Left colon (tissue), 2 donors: Measurements from ENCODE around the gene FBXO3. TPM values are rescaled to one million over a fixed set of nuclear protein-coding genes. Genes with fewer than 3 reads are reported as not detected.
"Not testable (repeated sequence)": the region's sequence is repeated elsewhere in the genome, so short reads cannot be mapped to it uniquely, and the experiment has no call there.

Experiments
- ATAC-seq: fragments of 200-7000 bp; cut with Tn5 transposase; one replicate; pipeline ENCODE4 v1.9.1; 2020; ENCODE audit warnings: mild to moderate bottlenecking, moderate library complexity
- DNase-seq, 2 donors: peaks; one replicate each; pipeline ENCODE4 v3.0.0-alpha.2; 2020
- intact Hi-C, 2 donors: fragments of 100-400 bp; cut with DNase I in 1 of 2; cut with micrococcal nuclease in 1 of 2; formaldehyde crosslinking; loops; one replicate each; pipeline versions ENCODE4 v1.11.2 to v1.14.0; 2022; cut with DNase I, micrococcal nuclease
- long read RNA-seq: library from polyadenylated mRNA; unstranded; transcript quantifications from one replicate; pipeline ENCODE4 v2.0.0, GENCODE V29; 2021
- total RNA-seq, 2 donors: library from RNA; stranded (reverse); fragmentation: NEBNext Ultra II Directional; extraction: Animal tissue kit (Norgen Biotek cat#: 25700); gene quantifications; one replicate each; pipeline ENCODE4 v1.2.1, GENCODE V29; 2021
- donor health status: DM: no; HTN: no; CAD: no.
- donor health status: DM: yes; HTN: yes; CAD: no.

FBXO3 gene
- total RNA-seq = 10 to 100 TPM; 29.5 to 36.5 TPM
- long read RNA-seq, transcript FBXO3-201 (11 exons, 2,397 nt) = major isoform, 95 of 115 reads
- long read RNA-seq, partial matches to known transcripts = 3 of 115 reads
- long read RNA-seq, other reads (novel, unspliced or antisense) = 14 of 115 reads

GRCh38 chr11:33773987-33774735 is at the start of gene FBXO3:
Gene FBXO3, minus strand, starts transcription at chr11:33774520. Its CDS starts 23 bp downstream, at chr11:33774497.
- intact Hi-C loops = no loop called here
- DNase-seq (peak; percentile 88 to 90), ATAC-seq (peak; percentile 95)

- ATAC-seq, DNase-seq, intact Hi-C loops: not testable (repeated sequence)
Measured at GRCh38 chr11:33822981-33823380, 48.7 kb upstream of the FBXO3 start.

GRCh38 chr11:33819278-33820035 is 45.1 kb upstream of the FBXO3 start:
- ATAC-seq (no peak), DNase-seq (no peak)
- intact Hi-C loops = no loop called here

- DNase-seq = peak; percentile 62 to 87
- intact Hi-C loops = no loop called here
- peak; percentile 72 for ATAC-seq
Measured at GRCh38 chr11:33808228-33808828, 34.0 kb upstream of the FBXO3 start.

GRCh38 chr11:33804471-33804870 is 30.2 kb upstream of the FBXO3 start:
- ATAC-seq = no peak
- no peak for DNase-seq
- intact Hi-C loops = no loop called here

GRCh38 chr11:33802194-33802950 is 28.1 kb upstream of the FBXO3 start:
- ATAC-seq (peak; percentile 90), DNase-seq (peak; percentile 34 to 45)
- intact Hi-C loops = no loop called here

GRCh38 chr11:33801821-33802193 is 27.5 kb upstream of the FBXO3 start:
- DNase-seq (no peak), ATAC-seq (no peak)
- intact Hi-C loops = no loop called here

- no peak for ATAC-seq
- DNase-seq = no peak
- intact Hi-C loops = no loop called here
Measured at GRCh38 chr11:33797879-33798278, 23.6 kb upstream of the FBXO3 start.

GRCh38 chr11:33790040-33790439 is 15.7 kb upstream of the FBXO3 start:
- no peak for ATAC-seq
- intact Hi-C loops = no loop called here

GRCh38 chr11:33788095-33788494 is 13.8 kb upstream of the FBXO3 start:
- ATAC-seq, DNase-seq, intact Hi-C loops: not testable (repeated sequence)

More at GRCh38 chr11:33790040-33790439, 15.7 kb upstream of the FBXO3 start:
- no peak for DNase-seq

- intact Hi-C loops = no loop called here
- no peak for DNase-seq
- no peak for ATAC-seq
Measured at GRCh38 chr11:33787076-33787475, 12.8 kb upstream of the FBXO3 start.

- intact Hi-C loops = no loop called here
- ATAC-seq (no peak), DNase-seq (no peak)
Measured at GRCh38 chr11:33785609-33786008, 11.3 kb upstream of the FBXO3 start.

- no peak for ATAC-seq
- intact Hi-C loops = no loop called here
- DNase-seq = no peak
Measured at GRCh38 chr11:33779849-33780528, 5.7 kb upstream of the FBXO3 start.

GRCh38 chr11:33778675-33779074 is 4.4 kb upstream of the FBXO3 start:
- intact Hi-C loops = no loop called here
- no peak for DNase-seq
- no peak for ATAC-seq

GRCh38 chr11:33777906-33778305 is 3.6 kb upstream of the FBXO3 start:
- ATAC-seq (no peak), DNase-seq (no peak)
- intact Hi-C loops = no loop called here

GRCh38 chr11:33775832-33776470 is 1.6 kb upstream of the FBXO3 start:
- intact Hi-C loops = no loop called here
- ATAC-seq = no peak
- no peak for DNase-seq

GRCh38 chr11:33775467-33775807 is 1.1 kb upstream of the FBXO3 start:
- no peak for DNase-seq
- ATAC-seq = no peak
- intact Hi-C loops = no loop called here
